ENCODE data around the gene MYOM1.
A peak's percentile ranks its signal among the peaks of the same experiment; 100 is the strongest.

The MYOM1 gene

DNA sequence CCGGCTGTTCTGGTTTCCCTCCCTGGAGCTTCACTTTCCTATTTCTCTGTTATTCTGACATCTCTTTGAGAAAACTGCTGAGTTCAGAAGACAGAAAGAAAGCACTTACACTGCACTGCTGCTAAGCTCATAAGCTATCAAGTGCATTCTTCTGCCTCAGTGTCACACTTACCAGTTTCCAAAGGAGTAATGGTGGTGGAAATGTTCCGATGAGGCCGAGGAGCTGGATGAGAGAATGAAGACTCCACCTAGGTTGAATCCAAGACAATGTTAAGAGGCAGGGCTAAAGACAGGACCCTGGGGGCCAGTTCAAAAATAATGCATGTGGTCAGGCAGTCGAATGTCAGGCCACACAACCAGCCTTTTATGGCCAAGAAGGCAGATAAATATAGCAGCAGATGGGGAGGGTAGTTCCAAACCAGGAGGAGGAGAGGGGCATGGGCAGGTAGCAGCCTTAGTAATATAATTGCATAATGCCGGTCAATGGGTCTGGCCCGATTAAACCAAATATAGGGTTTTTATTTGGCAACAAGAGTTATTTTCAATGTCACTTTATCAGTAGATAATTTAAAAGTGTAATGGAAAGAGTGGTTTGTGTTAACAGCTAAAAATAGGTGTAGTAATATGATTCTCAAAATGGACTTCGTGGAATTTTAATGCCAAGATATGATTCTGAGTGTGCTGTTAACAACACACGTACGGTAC, at the start of gene MYOM1:
Gene MYOM1 (minus strand): TSS at position 338 of the 705 bp plus-strand sequence. CDS start 4,745 bp downstream, outside the sequence.
- DNase-seq (ENCODE audit: low read depth), result no peak

DNA sequence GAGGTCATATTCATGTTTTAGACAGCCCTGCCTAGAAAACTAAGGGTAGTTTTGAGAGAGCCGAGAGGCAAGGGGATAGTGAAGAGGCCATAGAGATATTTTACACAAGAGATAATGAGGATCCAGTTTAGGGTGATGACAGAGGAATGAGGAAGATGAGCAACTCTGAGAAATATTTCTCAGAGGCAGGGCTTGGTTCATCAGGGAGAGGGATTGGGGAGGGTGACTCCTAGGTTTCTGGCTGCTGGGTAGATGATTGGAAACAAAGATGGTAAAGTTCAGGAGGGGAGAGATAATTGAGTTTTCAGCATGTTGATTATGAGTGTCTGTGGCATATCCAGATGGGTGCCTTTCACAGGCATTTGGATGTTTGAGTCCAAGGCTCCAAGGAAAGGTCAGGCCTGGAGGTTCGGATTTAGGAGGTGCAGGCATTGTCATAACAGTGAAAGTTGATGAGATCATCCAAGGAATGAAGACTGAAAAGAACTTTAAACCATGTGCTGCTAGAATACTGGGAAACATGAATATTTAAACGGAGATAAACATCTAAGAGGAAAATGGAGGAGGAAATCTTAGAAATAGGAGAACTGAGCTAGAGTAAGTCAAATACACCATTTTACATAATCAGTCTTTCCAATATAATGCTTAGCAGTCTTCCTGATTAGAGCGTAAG, 49.6 kb upstream of the MYOM1 start:
- no peak for DNase-seq (ENCODE audit: low read depth)

DNA sequence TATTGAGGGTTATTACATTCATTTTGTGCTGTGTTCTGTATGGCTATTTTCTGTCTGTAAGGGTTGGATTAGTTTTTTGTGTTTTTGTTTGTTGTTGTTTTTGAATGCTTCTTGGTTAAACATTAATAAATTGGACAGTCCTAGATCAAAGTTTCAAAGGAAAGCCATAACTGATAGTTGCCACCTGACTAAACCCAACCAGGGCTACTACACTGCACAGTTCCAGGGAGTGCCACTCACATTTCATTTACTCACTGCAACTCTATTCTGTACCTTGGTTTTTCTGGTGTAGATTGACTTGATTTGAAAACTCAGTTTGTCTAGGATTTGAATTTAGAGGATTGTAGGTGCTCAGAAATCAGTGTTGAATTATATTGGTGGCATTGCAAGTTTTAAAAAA, 48.5 kb upstream of the MYOM1 start:
- no peak for DNase-seq (ENCODE audit: low read depth)

DNA sequence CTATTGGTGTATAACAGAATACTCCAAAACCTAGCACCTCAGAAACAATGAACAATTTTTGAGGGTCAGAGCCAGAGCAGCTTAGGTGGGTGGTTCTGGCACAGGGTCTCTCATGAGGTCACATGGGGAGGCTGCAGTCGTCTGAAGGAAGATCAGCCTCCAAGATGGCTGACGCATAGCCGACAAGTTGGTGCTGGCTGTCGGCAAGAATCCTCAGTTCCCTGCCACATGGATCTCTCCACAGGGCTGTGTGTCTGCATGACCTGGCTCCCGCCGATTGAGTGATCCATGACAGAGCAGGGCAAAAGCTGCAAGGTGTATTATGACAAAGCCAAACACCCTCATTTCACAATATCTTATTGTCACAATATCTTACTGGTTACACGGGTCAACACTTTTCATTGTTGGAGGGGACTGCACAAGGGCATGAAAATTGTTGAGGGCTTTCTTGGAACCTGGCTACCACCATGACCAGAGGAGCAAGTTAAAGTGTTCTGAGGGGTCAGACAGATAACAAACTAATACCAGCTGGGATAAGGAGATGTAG, 46.4 kb upstream of the MYOM1 start:
- no peak for DNase-seq (ENCODE audit: low read depth)

DNA sequence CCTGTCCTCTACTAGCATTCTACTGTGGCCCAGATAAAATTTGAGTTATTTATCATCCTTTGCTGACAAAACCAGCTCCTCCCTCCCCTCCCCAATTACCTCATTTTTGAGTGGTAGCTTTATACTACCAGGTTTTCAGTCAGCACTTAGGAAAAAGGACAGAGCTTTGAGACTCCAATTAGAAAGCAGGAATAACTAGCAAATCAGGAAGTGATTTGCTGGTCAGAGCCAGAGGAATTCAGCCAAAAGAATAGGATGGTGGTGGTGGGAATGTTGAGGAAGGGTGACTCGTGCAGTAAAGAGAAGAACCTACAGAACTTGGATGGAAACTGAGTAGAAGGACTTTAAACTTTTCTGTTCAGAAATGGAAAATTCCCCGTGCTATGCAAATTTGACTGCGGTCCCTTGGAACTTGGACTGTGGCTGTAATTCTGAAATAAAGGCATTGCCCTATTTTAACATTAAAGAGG, 45.8 kb upstream of the MYOM1 start:
- no peak for DNase-seq (ENCODE audit: low read depth)

DNA sequence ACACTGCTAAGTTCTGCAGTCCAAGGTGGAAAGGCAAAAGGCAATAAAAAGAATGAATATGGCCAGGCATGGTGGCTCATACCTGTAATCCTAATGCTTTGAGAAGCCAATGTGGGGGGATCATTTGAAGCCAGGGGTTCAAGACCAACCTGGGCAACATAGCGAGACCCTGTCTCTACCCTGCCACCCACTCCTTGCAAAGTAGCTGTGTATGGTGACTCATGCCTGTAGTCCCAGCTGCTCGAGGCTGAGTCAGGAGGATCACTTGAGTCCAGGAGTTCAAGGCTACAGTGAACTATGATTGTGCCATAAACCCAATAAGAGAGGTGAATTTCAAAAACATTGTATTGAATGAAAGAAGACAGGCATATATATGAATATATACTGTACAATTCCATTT, 44.6 kb upstream of the MYOM1 start:
- no peak for DNase-seq (ENCODE audit: low read depth)

DNA sequence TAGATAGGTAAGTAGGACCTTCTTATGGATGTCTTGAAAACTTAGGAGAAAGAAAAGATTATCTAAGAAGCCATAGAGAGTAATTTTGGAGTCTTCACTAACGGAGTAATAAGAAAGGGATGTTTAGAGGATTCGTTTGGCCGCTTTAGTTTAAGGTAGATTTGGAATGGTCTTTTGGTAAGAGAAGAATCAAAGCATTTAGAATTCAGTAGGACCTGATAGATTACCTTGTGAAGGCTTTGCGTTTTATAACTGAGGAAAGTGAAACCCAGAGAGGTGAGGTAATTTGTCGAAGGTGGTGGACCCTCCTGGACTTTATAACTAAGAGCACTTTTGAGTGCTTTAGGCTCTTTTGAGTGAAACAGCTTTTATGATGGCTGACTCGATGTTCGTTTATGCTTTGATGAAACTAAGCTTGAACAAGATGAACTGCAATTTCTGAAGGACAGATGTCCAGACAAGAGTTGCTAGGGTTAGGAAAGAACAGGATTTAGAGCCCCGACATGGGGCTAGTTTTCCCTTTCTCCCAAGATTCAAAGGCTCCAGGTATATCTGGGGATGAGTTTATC, 43.4 kb upstream of the MYOM1 start:
- DNase-seq (ENCODE audit: low read depth), result no peak

DNA sequence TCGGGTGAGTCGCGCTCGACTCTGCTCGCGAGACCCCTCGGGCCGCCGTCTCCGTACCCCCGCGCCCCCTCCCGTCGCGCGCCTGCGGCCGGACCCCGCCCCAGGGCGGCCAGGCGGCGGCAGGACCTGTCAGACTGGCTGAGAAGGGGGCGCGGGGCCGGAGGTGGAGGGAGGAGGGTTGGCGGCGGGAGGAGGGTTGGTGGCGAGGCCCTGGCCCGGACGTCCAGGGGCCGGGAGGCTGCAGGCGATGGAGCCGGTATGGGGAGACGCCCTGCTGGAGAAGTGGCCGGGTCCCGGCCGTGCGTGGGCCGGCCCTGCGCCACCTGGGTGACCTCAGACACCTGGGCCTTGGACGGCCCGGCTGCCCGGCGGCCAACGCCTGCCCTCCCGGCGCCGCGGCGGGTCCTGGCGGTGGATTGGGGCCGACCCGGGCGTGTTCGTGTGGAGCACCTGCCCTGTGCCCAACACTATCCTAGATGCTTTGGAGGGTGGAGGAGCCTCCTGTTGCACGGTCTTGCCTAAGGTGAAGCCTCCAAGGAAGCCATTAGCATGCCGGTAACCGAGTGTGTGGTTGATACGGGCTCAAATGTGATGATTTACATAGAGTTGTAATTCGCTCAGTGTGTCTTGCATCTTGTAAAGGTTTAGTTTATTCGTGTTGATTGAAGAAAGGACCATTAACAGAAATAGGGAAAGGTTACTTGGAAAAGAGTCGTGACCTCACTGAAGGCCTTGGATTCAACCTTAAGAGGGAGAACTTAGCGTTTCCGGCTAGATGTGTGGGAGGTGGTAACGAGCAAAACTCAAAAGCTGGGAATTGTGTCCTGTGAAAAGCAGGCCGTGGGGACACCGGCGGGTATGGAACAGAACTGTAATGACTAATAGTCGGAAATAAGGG, 42.7 kb upstream of the MYOM1 start:
- no peak for DNase-seq (ENCODE audit: low read depth)

DNA sequence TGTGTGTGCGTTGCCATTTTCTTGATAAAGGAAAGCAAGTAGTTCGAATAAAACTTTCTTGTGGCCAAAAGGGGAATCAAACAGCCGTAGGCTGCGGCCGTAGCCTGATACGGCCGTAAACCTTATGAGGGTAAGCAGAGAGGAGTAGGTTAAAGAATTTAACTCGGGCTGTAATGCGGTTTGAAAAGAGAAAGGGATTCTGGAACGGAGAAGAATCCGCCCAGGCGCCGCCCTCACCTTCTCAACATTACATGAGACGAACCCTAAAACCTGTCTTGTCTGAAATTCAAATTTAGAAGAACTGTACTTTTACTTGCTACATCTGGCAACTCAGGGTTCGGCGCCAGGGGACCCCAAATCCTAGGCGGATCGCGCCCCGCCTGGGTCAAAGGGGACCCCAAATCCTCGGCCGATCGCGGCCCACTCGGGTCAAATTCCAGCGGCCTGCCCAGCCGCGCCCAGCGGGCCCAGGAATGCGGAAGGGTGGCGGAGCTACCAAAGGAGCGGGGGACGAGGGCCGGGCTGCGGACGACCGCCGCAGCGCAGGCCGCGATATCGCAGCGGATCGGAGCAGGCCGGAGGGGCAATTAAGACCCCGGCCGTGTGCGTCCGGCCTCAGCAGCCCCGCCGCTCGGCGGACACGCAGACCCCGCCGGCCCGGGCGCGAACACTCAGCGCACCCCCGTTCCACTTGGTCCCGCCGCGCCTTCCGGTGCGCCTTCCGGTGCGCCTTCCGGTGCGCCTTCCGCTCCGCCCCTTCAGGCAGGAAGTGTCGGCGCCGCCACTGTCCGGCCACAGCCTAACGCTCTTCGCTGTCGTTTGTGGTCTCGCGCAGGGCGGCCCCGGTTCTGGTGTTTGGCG, 41.8 kb upstream of the MYOM1 start, which contains the start of gene MYL12B:
Gene MYL12B (plus strand): TSS at position 761 of the 861 bp plus-strand sequence. CDS start 10,766 bp downstream, outside the sequence.
- peak; percentile 68 for DNase-seq (ENCODE audit: low read depth)

DNA sequence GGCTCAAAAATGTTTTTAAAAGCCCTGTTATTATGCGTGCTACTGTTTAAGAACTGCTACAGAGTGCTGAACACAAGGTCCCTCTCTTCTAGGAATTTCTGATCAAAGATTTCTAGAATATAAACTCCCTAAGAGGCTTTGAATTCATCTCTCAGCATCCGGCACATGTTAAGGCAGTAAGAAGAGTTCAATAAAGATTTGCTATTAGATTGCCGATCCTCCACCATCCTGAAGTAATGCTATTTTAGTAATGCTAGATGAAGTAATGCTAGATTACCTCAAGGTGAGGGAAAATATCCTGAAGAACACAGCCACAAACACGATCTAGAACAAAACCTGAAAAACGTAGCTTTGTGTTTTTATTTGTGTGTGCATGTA, 41.2 kb upstream of the MYOM1 start:
- no peak for DNase-seq (ENCODE audit: low read depth)

DNA sequence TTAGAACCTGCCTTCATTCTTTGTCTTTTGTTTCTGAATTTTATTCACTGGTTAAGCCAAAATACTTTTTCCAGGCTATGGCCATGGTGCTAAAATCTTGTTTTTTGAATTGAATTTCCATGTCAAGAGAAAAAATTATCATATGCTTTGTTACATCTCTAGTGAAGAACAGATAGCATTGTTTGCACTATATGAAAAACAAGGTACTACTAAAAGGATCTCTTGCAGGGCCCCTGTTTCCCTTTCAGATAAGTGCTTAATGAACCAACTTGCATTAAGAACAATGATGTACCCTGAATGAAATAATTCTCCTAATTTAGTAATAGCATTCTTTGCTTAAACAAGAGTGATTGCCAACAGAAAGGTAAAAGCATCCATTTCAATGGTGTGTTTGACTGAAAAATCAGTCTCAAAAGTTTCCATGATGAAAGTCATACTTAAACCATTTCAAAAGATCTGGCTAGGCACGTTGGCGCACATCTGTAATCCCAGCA, 37.9 kb upstream of the MYOM1 start:
- no peak for DNase-seq (ENCODE audit: low read depth)

DNA sequence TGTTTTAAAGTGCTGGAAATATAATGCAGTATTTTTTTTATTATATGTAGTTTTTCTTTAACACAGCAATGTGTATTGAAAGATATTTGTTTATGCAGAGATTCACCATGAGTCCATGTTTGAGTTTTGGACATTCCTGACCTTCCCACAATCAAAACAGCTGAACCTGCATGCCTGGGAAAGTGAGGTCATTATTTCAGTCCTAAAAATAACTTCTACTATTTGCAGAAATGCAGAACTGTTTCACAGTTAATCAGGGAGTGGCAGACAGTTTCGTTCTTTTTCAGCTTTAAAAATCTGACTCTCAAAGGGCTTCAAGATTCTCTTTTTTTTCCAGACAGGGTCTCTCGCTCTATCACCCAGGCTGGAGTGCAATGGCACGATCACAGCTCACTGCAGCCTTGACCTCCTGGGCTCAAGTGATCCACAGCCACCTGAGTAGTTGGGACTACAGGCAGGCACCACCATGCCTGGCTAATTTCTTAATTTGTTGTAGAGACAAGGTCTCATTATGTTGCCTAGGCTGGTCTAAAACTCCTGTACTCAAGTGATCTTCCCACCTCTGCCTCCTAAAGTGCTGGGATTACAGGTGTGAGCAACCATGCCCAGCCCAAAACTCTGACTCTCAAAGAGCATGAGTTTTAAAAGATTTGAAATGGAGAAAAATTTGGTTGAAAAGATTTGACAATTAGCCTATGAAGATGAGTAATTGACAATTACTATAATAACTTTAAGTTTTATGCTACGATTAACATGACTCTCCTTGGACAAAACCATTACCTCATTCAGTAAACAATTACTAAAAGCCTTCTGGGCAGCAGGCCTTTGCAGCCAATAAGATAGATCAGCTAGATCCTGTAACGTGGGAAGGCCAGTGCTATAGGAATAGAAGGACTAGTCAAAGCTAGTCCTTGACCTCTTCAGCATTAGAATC, 37.2 kb upstream of the MYOM1 start:
- no peak for DNase-seq (ENCODE audit: low read depth)

DNA sequence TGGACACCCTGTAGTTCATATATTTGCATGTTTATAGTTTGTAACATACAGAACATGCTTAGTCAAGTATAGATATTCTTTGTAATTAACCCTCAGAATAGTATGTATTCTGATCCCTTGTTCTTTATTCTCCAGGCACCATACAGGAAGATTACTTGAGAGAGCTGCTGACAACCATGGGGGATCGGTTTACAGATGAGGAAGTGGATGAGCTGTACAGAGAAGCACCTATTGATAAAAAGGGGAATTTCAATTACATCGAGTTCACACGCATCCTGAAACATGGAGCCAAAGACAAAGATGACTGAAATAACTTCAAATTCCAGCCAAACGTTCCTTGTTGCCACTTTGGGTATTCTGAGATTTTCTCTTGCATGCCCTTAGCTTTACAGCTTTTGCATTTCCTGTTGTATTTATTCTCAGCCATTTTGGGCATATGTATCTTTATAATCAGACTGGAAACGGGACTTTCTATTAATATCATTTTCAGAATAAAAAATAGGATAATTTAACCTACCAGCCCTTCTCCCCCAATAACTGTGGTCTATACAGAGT, 35.9 kb upstream of the MYOM1 start:
- no peak for DNase-seq (ENCODE audit: low read depth)

DNA sequence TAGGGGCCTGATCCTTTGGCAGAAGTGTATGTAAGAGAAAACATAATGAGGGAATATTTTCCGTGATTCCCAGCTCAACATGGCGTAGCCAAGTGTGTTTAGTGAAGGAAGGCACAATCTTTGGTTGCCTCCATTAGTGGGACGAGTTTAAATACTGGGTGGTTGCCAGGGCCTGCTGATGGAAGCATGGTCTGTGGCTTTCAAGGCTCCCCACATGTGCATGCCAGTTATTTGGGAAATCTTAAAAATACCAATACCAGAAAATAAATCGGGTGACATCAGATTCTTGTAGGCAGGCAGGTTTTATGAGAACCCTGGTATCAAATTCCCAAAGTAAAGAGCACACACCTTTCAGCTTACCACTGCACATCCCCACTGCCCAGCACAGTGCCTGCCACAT, 35.0 kb upstream of the MYOM1 start:
- DNase-seq (ENCODE audit: low read depth), result no peak

DNA sequence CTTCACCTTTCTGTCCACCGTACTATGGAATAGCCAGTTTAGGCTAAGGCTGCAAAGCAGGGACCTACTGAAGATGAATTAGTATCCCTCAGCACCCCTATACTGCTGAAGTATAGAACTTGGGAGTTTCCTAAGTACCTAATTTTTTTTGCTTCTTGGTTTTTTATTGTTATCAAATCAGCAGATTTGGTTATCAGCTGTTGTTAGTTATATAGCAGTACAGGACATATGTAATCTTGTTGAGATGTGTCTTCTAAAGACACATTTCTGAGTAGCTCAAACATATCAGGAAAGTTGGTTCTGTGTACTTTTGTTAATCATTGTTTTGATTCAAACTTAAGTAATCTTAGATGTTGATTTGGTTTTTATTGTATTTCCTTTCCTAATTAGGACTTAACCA, 33.1 kb upstream of the MYOM1 start:
- no peak for DNase-seq (ENCODE audit: low read depth)

DNA sequence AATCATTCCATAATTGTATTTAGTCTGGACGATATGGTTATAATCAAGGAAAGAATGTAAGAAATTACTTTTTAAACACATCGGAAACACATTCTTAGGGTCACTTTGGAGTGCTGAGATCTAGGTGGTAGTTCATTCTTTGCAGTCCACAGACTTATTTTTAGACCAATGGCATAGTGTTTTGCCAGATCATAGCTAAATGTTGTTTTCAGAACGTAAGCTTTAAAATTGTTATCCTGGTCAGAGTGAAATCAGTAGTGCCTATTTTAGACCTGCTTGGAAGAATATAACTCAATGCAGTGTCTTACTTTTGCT, 32.2 kb upstream of the MYOM1 start:
- no peak for DNase-seq (ENCODE audit: low read depth)

DNA sequence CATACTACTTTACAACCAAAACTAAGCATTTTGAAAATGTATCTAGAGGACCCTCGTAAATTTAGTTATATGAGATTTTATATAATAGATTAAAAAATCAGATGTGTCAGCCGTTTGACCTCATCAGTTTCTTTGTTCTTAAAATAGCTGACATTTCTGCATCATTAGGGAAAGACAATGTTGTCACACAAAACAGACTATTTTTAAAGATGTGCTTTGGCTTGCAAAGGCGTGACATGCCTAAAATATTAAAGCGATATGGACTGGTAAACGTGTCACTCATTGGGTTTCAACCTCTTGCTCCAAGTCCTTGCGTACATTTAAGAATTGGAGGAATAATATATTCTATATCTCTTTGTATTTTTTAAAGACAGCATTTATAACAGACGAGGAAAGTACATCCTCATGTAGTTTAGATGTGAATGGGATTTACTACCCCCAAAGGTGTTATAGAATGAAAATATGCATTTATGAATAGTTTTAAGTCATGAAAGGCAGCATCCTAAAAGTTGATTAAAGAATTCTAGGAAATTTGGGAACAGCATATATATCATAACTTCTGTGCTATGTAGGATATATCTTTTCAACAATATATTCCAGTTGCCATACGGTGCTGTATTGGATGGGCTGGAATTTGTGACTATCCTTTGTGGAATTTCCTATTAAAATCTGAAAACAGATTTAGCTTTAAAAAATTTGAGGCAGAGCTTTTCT, 31.6 kb upstream of the MYOM1 start:
- no peak for DNase-seq (ENCODE audit: low read depth)

DNA sequence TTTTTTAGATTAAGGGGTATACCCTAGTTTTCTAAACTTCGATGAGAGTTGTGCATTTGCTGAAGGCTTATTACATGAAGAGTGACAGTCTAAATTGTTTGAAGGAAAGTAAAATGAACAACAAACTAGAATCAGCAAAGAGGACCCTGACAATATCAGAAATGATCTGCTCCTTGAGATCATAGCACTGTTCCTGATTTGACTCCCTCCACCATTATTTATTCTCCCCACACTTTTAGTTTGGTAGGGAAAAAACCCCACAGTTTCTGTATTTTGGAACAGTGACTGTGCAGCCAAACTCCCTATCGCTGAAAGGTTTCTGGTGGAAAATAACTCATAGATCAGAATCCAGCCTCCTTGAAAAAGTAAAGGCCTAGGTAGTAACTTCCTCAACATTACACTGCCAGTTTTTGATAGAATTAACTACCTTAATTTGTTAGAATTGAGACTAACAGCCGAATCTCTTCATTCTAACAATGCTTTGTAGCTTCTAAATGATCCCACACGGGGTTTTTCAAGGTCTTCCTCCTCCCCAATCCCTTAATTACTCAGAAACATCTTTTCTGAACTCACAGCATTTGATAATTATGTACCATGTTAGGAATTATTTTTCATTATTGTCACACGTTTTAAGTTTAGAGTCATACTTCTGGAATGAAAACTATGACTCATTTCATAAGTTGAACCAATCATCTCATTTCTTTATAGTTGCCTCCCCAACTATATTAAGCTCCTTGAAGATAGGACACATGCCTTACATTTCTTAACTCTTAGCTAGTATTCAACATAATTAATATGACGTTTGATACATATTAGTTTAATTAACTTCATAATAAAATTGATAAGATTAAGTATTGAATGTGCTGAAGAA, 30.7 kb upstream of the MYOM1 start:
- no peak for DNase-seq (ENCODE audit: low read depth)

Data from stimulated activated CD8-positive, alpha-beta memory T cell treated with anti-CD3 and anti-CD28 coated beads, Interleukin-12 subunit alpha, Interleukin-12 subunit beta, amount 100 ng/mL, for 4 hours (primary cell).